ENCODE measurements around the gene CDK9. TPM values are rescaled to one million over a fixed set of nuclear protein-coding genes. Genes with fewer than 3 reads are reported as not detected.
A peak's percentile ranks its signal among the peaks of the same experiment; 100 is the strongest.

Gene CDK9
- total RNA-seq, 2 donors from 2014 or later = 51.4 to 58.7 TPM

DNA sequence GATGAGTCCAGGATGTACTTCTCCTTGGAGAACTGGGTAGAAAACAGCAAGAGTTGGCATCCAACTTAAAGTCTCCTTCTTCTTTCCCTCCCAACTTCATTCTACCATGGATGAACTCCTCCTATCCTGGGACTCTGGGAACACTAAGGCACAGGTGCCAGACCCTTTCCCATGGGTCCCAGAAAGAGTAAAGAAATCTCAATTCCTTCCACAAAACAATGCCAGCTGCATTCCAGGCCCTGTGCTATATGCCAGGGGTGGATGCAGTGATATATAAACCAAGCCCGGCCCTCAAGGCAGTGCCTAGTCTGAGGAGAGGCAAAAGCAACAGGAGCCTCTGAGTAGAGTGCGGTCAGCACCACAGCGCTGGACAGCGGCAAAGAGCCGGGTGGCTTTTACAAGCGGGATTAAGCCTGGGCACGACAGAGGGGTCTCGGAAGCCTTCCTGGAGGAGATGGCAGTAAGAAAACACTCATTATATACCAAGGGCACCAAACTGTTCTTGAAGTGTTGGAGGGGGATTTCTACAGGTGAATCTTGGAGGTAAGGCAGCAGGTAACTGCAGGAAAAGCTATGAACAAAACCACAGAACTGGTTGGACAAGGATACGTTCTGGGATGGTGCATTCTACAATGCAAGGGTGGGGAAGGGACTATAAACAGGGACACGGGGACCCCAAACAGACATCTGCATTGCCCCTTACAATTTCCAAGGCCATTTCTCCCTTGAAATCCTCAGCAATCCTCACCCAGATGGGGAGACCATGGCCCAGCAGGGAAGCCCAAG is 34.4 kb upstream of the CDK9 start:
- peaks cover 7% of the 10 kb centered on the region for H3K4me1 ChIP-seq

DNA sequence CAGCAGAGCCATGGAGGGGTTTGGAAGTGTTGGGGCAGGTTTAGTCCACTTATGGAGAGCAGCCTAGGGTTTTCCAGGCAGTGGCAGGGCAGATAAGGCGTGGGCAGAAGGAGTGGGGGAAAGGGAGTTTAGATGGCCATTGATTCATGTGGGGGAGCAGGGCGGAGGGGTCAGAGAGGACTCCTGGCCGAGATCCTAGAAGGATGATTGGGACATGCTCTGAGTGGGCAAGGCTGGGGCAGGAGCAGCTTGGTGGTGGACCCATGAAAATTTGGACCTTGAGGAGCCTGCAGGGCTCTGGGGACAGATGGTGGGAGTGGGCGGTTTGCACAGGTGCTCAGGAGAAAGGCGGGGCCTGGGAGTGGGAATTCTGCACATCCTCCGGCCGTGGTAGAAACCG is 32.7 kb upstream of the CDK9 start:
- H3K27me3 ChIP-seq = peaks cover 0 to 15% of the 10 kb centered on the region in 2 donors
- H3K4me1 ChIP-seq = peaks cover 7% of the 10 kb centered on the region
- 72 to 75% methylated on average over 8 of the region's 8 CpGs for WGBS, 2 donors
- ATAC-seq = no peak
- intact Hi-C loops (cut with DNase I) = no loop called here
- no peaks in the 10 kb centered on the region for H3K9me3 ChIP-seq
- H3K27ac ChIP-seq = no peak overlapping the region
- no peaks in the 10 kb centered on the region for H3K36me3 ChIP-seq (replicated peaks in 1 of 2; ENCODE audit: insufficient read depth in 1 of 2, low read depth in 2 of 2)
- TF ChIP-seq, protein P1, sequence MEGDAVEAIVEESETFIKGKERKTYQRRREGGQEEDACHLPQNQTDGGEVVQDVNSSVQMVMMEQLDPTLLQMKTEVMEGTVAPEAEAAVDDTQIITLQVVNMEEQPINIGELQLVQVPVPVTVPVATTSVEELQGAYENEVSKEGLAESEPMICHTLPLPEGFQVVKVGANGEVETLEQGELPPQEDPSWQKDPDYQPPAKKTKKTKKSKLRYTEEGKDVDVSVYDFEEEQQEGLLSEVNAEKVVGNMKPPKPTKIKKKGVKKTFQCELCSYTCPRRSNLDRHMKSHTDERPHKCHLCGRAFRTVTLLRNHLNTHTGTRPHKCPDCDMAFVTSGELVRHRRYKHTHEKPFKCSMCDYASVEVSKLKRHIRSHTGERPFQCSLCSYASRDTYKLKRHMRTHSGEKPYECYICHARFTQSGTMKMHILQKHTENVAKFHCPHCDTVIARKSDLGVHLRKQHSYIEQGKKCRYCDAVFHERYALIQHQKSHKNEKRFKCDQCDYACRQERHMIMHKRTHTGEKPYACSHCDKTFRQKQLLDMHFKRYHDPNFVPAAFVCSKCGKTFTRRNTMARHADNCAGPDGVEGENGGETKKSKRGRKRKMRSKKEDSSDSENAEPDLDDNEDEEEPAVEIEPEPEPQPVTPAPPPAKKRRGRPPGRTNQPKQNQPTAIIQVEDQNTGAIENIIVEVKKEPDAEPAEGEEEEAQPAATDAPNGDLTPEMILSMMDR (IDR thresholded peaks at IDR 0.05) = no peak
- no peak for TF ChIP-seq POLR2A (IDR thresholded peaks at IDR 0.05)
- H3K4me3 ChIP-seq = no peak overlapping the region
- no peak for DNase-seq

More for the DNA sequence above, 34.4 kb upstream of the CDK9 start:
- Histone ChIP-seq H3K36me3 (replicated peaks in 1 of 2; ENCODE audit: insufficient read depth in 1 of 2, low read depth in 2 of 2) (no peaks in the 10 kb centered on the region), H3K27me3 (peaks cover 0 to 15% of the 10 kb centered on the region in 2 donors), H3K27ac (no peak overlapping the region), H3K4me3 (no peak overlapping the region), H3K9me3 (no peaks in the 10 kb centered on the region)
- DNase-seq (peak in 2 of 4 donors; percentile 39 to 44), ATAC-seq (no peak)
- TF ChIP-seq POLR2A (IDR thresholded peaks at IDR 0.05) = no peak
- TF ChIP-seq, protein P1 (IDR thresholded peaks at IDR 0.05) = no peak
- intact Hi-C loops (cut with DNase I) = no loop called here
- 27 to 32% methylated on average over 10 of the region's 10 CpGs for WGBS, 2 donors

DNA sequence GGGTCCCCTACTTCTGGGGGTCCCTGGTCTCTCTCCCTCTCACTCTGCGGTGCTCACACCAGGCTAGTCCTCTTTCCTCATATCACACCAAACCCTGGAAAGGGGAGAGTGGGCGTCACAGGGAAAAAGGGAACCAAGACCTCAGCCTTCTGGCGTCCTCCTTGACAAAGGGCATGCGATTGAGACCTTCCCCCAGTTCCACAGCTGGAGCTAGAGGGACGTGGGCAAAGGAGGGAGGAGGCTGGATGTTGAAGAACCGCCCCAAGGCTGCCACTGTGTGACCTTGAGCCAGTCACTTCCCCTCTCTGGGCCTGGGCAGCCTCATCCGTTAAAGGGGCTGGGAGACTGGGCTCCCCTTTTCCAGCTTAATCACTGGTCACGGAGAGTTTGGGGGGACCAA is 32.2 kb upstream of the CDK9 start:
- no peak for ATAC-seq
- peaks cover 7% of the 10 kb centered on the region for H3K4me1 ChIP-seq
- H3K9me3 ChIP-seq = no peaks in the 10 kb centered on the region
- no peaks in the 10 kb centered on the region for H3K36me3 ChIP-seq (replicated peaks in 1 of 2; ENCODE audit: insufficient read depth in 1 of 2, low read depth in 2 of 2)
- 48 to 56% methylated on average over 6 to 8 of the region's 8 CpGs for WGBS, 2 donors
- H3K27me3 ChIP-seq = peaks cover 0 to 15% of the 10 kb centered on the region in 2 donors
- no peak overlapping the region for H3K4me3 ChIP-seq
- no peak overlapping the region for H3K27ac ChIP-seq
- intact Hi-C loops (cut with DNase I) = no loop called here
- DNase-seq = no peak
- TF ChIP-seq, protein P1 (IDR thresholded peaks at IDR 0.05) = no peak
- no peak for TF ChIP-seq POLR2A (IDR thresholded peaks at IDR 0.05)

DNA sequence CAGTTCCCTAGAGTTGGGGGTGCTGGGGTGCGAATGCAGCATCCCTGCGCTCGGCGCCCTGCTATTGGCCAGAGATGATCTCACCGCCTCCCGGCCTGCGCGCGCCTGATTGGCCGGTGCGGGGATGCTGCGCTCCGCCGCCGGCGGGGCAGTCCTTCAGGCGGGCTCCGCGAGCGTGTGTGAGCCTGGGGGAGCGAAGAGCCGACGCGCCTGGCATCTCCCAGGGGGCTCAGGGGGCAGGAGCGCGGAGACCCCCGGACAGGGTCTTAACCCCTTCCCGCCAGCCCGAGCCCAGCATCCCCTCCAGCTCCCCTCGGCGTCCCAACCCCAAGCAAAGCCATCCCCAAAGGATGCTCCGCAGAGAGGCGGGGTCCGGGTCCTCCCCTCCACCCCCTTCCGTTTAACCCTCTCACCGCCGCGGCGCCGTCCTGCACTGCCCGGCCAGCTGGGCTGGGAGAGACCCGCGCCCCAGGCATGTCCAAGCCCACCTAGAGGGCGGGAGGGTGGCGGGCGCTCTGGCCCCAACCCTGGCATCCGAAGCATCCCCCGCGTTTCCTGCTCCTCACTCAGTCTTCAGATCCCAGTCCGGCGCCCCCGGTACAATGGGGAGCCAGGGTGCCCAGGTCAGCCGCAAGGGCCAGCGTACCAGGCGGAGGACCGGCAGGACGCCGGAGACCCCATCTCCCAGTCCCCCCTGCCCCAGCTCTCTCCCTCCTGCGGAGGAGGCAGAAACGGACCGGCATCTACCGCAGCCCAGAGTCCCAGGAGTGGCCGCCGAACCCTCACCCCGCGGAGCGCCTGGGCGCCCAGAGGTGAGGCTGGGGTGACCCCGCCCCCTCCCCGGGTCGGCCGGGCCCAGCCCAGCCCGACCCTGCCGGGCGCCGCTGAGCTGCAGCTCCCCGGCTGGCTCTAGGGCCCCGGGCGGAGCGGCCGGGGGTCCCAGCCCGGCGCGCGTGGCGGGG is 31.5 kb upstream of the CDK9 start:
- TF ChIP-seq, protein P1 (IDR thresholded peaks at IDR 0.05) = no peak
- TF ChIP-seq POLR2A (IDR thresholded peaks at IDR 0.05) = no peak
- ATAC-seq = peak; percentile 27
- H3K4me1 ChIP-seq = peaks cover 7% of the 10 kb centered on the region
- no peaks in the 10 kb centered on the region for H3K9me3 ChIP-seq
- DNase-seq = no peak
- H3K27ac ChIP-seq = no peak overlapping the region
- H3K36me3 ChIP-seq (replicated peaks in 1 of 2; ENCODE audit: insufficient read depth in 1 of 2, low read depth in 2 of 2) = no peaks in the 10 kb centered on the region
- H3K27me3 ChIP-seq = peaks cover 0 to 15% of the 10 kb centered on the region in 2 donors
- intact Hi-C loops (cut with DNase I) = no loop called here
- no peak overlapping the region for H3K4me3 ChIP-seq
- WGBS, 2 donors = 11 to 14% methylated on average over 15 to 80 of the region's 86 CpGs

Measured in body of pancreas (tissue), 4 donors.